CD4-positive, alpha-beta T cell (primary cell): ENCODE results near the gene LARGE1. TPM values are rescaled to one million over a fixed set of nuclear protein-coding genes. Genes with fewer than 3 reads are reported as not detected.

Source experiments
- ATAC-seq: fragments of 200-7000 bp; cut with Tn5 transposase; one replicate; pipeline ENCODE4 v1.10.0; 2022; ENCODE audit warnings: mild to moderate bottlenecking; ENCODE audit not compliant: poor library complexity
- CTCF ChIA-PET: fragments of 350-600 bp; sonication (Branson Sonifier 250); formaldehyde crosslinking; loops from one replicate; lab custom pipeline; 2021; ENCODE audit warnings: antibody characterized with exemption, inconsistent platforms; lab: Charles Lee
- POLR2A ChIA-PET: fragments of 350-600 bp; sonication (Branson Sonifier 250); formaldehyde crosslinking; loops from one replicate; lab custom pipeline; 2021; ENCODE audit warnings: antibody characterized with exemption, inconsistent platforms; lab: Charles Lee
- DNase-seq, 14 experiments: peaks; one replicate each; pipeline ENCODE4 v3.0.0-alpha.2; 2013 to 2020; ENCODE audit warnings: mixed read lengths in 2 of 14
- H3K27ac ChIP-seq, 2 donors: one replicate each; pipeline versions ENCODE4 v1.5.1 to v1.7.0; 2013; ENCODE audit warnings: low read length in 2 of 2, low read depth in 1 of 2, mild to moderate bottlenecking in 1 of 2
- H3K27me3 ChIP-seq, 2 experiments: 1 replicate in 1 of 2; 2 replicates in 1 of 2; pipeline versions ENCODE4 v1.6.1 to v1.7.0; 2013; ENCODE audit warnings: low read length in 2 of 2, control low read depth in 1 of 2, mild to moderate bottlenecking in 1 of 2, moderate library complexity in 1 of 2; ENCODE audit not compliant: insufficient read depth in 2 of 2, control insufficient read depth in 1 of 2
- H3K36me3 ChIP-seq: one replicate; pipeline ENCODE4 v1.6.1; 2013; ENCODE audit warnings: low read length, control low read depth; ENCODE audit not compliant: insufficient read depth
- H3K4me1 ChIP-seq: one replicate; pipeline ENCODE4 v1.6.1; 2013; ENCODE audit warnings: low read length, control low read depth; ENCODE audit not compliant: insufficient read depth
- H3K4me3 ChIP-seq: one replicate; pipeline ENCODE4 v1.5.1; 2013; ENCODE audit warnings: mild to moderate bottlenecking, low read length, moderate library complexity
- H3K9me3 ChIP-seq, 2 experiments: 1 replicate in 1 of 2; 2 replicates in 1 of 2; pipeline versions ENCODE4 v1.6.1 to v1.7.0; 2013; ENCODE audit warnings: low read length in 2 of 2, mild to moderate bottlenecking in 2 of 2, control low read depth in 1 of 2, moderate library complexity in 1 of 2; ENCODE audit not compliant: control insufficient read depth in 1 of 2, insufficient read depth in 1 of 2
- H3K27ac Mint-ChIP-seq: one replicate; pipeline ENCODE4 v1.8.0; 2020; ENCODE audit warnings: mixed read lengths
- H3K27me3 Mint-ChIP-seq: one replicate; pipeline ENCODE4 v1.8.0; 2021; ENCODE audit warnings: mixed read lengths
- H3K36me3 Mint-ChIP-seq: one replicate; pipeline ENCODE4 v1.8.0; 2021; ENCODE audit warnings: low read depth, mixed read lengths
- H3K4me1 Mint-ChIP-seq: one replicate; pipeline ENCODE4 v1.8.0; 2021; ENCODE audit warnings: low read depth, mixed read lengths
- H3K4me3 Mint-ChIP-seq: one replicate; pipeline ENCODE4 v1.8.0; 2020; ENCODE audit warnings: mild to moderate bottlenecking, mixed read lengths
- H3K9me3 Mint-ChIP-seq: one replicate; pipeline ENCODE4 v1.8.0; 2020; ENCODE audit warnings: mixed read lengths
- intact Hi-C, 2 experiments: fragments of 100-400 bp; cut with DNase I in 1 of 2; cut with micrococcal nuclease in 1 of 2; formaldehyde crosslinking; loops; one replicate each; pipeline versions ENCODE4 v1.15.1 to v1.9.0; 2023 to 2025; cut with DNase I, micrococcal nuclease
- total RNA-seq, 174 experiments: library from RNA in 2 of 174; stranded (reverse) in 2 of 174; gene quantifications; one replicate each; pipeline ENCODE4 v1.2.3 and lab custom pipeline; 2021 to 2026
- TF ChIP-seq, protein P1 (sequence below): fragments of 200-600 bp; IDR thresholded peaks from one replicate; pipeline ENCODE4 v1.8.0; 2022; ENCODE audit warnings: antibody characterized with exemption, mild to moderate bottlenecking

LARGE1 gene
- total RNA-seq, 2 experiments from 2014 or later, result 0.14 to 0.70 TPM

- no peaks in the 10 kb centered on the region for H3K4me1 Mint-ChIP-seq
- Histone ChIP-seq H3K4me1 (no peaks in the 10 kb centered on the region), H3K27me3 (no peaks in the 10 kb centered on the region), H3K9me3 (peaks cover 0 to 10% of the 10 kb centered on the region in 2 experiments), H3K36me3 (no peaks in the 10 kb centered on the region), H3K4me3 (no peak overlapping the region), H3K27ac (no peak overlapping the region)
- no peaks in the 10 kb centered on the region for H3K27me3 Mint-ChIP-seq
- ATAC-seq (no peak), DNase-seq (no peak)
- no peaks in the 10 kb centered on the region for H3K36me3 Mint-ChIP-seq
- CTCF ChIA-PET, result interaction anchor here (0.6 kb wide), 1 partner anchor 289 kb away, joined by 4 read pairs; no protein-coding TSS in a partner anchor
- no peak overlapping the region for H3K4me3 Mint-ChIP-seq
- TF ChIP-seq, protein P1, sequence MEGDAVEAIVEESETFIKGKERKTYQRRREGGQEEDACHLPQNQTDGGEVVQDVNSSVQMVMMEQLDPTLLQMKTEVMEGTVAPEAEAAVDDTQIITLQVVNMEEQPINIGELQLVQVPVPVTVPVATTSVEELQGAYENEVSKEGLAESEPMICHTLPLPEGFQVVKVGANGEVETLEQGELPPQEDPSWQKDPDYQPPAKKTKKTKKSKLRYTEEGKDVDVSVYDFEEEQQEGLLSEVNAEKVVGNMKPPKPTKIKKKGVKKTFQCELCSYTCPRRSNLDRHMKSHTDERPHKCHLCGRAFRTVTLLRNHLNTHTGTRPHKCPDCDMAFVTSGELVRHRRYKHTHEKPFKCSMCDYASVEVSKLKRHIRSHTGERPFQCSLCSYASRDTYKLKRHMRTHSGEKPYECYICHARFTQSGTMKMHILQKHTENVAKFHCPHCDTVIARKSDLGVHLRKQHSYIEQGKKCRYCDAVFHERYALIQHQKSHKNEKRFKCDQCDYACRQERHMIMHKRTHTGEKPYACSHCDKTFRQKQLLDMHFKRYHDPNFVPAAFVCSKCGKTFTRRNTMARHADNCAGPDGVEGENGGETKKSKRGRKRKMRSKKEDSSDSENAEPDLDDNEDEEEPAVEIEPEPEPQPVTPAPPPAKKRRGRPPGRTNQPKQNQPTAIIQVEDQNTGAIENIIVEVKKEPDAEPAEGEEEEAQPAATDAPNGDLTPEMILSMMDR, result no peak
- intact Hi-C loops, result no loop called here
- POLR2A ChIA-PET, result no interaction called here
- no peak overlapping the region for H3K27ac Mint-ChIP-seq
- H3K9me3 Mint-ChIP-seq, result peaks cover 2% of the 10 kb centered on the region
Observed at GRCh38 chr22:33781411-33781810, 138.9 kb downstream of the LARGE1 start.

- intact Hi-C loops, result no loop called here
- no peaks in the 10 kb centered on the region for H3K27me3 ChIP-seq
- H3K36me3 ChIP-seq, result no peaks in the 10 kb centered on the region
- CTCF ChIA-PET, result no interaction called here
- H3K4me1 ChIP-seq, result no peaks in the 10 kb centered on the region
- TF ChIP-seq, protein P1, result no peak
- no peak overlapping the region for H3K4me3 ChIP-seq
- Mint-ChIP-seq H3K36me3 (no peaks in the 10 kb centered on the region), H3K4me1 (no peaks in the 10 kb centered on the region), H3K9me3 (peaks cover 2% of the 10 kb centered on the region), H3K4me3 (no peak overlapping the region), H3K27me3 (no peaks in the 10 kb centered on the region), H3K27ac (no peak overlapping the region)
- DNase-seq (no peak), ATAC-seq (no peak)
- POLR2A ChIA-PET, result no interaction called here
- H3K27ac ChIP-seq, result no peak overlapping the region
- peaks cover 0 to 8% of the 10 kb centered on the region in 2 experiments for H3K9me3 ChIP-seq
Observed at GRCh38 chr22:33780531-33781136, 139.6 kb downstream of the LARGE1 start.

DNA sequence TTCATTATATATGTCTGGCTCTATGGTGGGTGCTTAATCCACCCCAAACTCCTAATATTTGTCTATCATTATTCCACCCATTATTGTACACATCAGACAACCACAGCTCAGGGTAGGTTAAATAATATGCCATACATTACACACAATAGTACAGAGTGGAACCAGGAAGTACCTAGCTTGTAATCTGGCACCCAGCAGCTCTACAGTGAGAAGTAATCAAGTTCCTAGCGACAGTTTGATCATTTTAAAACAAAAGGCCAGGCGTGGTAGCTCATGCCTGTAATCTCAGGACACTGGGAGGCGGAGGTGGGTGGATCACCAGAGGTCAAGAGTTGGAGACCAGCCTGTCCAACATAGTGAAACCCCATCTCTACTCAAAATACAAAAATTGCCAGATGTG, 141.0 kb downstream of the LARGE1 start:
- ChIA-PET POLR2A (no interaction called here), CTCF (no interaction called here)
- H3K4me3 ChIP-seq, result no peak overlapping the region
- no peak overlapping the region for H3K27ac ChIP-seq
- peaks cover 0 to 8% of the 10 kb centered on the region in 2 experiments for H3K9me3 ChIP-seq
- no peaks in the 10 kb centered on the region for H3K36me3 Mint-ChIP-seq
- ATAC-seq (no peak), DNase-seq (no peak)
- intact Hi-C loops, result no loop called here
- H3K27me3 Mint-ChIP-seq, result no peaks in the 10 kb centered on the region
- H3K36me3 ChIP-seq, result no peaks in the 10 kb centered on the region
- no peak overlapping the region for H3K4me3 Mint-ChIP-seq
- H3K27me3 ChIP-seq, result no peaks in the 10 kb centered on the region
- H3K27ac Mint-ChIP-seq, result no peak overlapping the region
- TF ChIP-seq, protein P1, result no peak
- H3K4me1 Mint-ChIP-seq, result no peaks in the 10 kb centered on the region
- H3K9me3 Mint-ChIP-seq, result peaks cover 2% of the 10 kb centered on the region
- no peaks in the 10 kb centered on the region for H3K4me1 ChIP-seq
